Muscle of back (tissue), 11 donors: Measurements from ENCODE around the gene TRPM3. TPM values are rescaled to one million over a fixed set of nuclear protein-coding genes. Genes with fewer than 3 reads are reported as not detected.

Experiments used
- DNase-seq, 3 donors: peaks; one replicate each; pipeline versions ENCODE4 v3.0.0 to v3.0.0-alpha.2; 2013
- polyA plus RNA-seq, 10 donors: library from polyadenylated mRNA; unstranded; fragments of 120-200 nt; gene quantifications; one replicate each; pipeline ENCODE4 v1.2.1, GENCODE V29; 2013; ENCODE audit not compliant: insufficient read length in 10 of 10

The TRPM3 gene
- polyA plus RNA-seq, 10 donors, result 0.13 to 0.67 (median 0.31) TPM

DNA sequence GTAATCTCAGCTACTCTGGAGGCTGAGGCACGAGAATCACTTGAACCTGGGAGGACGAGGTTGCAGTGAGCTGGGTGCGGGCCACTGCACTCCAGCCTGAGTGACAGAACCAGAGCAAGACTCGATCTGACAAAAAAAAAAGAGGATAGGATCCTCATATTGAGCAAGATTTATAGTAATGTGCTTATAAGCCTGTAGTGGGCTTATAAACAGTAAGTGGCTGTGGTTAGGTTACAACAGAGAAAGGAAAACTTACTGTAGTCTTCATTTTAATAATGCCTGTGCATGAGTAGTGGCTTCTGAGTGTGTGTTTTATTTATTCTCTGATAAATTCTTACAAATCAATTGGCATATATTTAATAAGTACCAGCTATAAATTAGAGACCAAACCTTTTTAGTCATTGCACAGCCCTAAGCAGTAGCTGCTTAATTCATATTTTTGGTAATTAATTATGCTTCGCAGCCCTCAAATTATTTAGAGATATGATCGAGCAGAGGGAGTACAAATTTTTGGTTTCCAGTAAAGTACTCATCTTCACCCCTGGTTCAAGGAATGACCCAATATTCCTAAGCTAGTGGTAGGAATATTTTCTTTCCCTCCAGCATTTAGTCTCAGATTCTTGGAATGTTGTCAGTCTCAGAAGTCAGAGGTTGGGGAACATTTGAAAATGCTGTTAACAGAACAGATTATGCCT is 633.2 kb downstream of the TRPM3 start:
- DNase-seq, result no peak

- no peak for DNase-seq
These were observed 635.3 kb downstream of the TRPM3 start for GRCh38 chr9:70486127-70486526.

DNA sequence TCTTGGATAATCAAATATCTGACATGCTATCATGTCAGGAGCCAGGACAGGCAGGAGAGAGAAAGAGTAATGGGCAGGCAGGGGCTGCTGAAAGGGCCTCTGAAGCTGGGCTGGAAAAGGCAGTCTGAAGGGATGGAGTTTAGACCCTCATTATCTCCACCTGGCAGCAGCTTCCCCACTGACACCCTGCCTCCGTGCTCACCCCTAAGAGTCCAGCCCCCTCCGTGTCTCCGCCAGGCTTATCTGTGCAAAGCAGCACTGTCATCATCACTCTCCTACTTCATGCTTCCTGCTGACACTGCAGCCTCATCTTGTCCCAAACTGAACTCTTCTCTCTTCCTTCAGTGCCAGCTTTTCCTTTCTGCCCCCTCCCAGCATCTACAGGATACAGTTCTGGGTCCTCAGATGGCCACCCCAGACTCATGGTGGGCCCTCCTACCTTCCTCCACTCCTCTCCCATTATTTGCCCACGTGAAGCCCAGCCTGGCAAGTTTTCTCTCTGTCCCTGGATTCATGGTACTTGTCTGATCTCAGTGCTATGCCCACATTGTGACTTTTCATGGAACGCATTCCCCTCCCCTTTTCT is 636.1 kb downstream of the TRPM3 start:
- no peak for DNase-seq

GRCh38 chr9:70484232-70485130 is 636.9 kb downstream of the TRPM3 start:
- peak; percentile 38 to 58 (median 49) for DNase-seq

- DNase-seq, result no peak
These were observed 640.0 kb downstream of the TRPM3 start for GRCh38 chr9:70481471-70481870.

DNA sequence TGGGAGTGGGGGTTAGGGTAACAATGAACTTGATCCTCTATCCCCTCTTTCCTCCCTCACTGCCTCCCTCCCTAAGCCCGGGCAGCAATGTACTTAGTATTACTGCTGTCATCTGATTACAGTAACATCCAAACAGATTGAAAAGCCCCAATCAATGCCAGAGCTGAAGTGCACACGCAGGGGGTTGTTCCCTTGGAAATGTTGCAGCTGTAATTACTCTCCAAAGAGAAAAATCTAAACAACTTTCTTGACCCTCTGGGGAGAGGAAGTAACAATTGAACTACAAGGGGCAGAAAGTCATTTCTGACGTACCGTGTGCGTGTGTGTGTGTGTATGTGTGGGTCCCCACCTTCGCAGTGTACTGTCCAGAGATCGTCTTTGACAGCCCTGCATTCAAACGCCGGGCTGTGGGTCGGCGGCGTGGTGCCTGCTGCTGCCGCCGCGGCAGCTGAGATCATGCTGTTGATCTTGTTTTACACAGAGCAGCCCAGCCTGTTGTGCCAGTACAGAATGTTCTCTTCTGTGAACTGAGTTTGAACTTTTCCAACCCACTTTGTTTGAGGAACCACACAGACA is 640.9 kb downstream of the TRPM3 start:
- DNase-seq, result peak in 1 of 3 donors; percentile 61

- DNase-seq, result no peak
These were observed 641.5 kb downstream of the TRPM3 start for GRCh38 chr9:70479880-70480291.
